Liver (tissue), 9 donors: Measurements from ENCODE around the gene PEMT. TPM values are rescaled to one million over a fixed set of nuclear protein-coding genes. Genes with fewer than 3 reads are reported as not detected.

Source experiments
- DNase-seq: peaks from one replicate; pipeline ENCODE4 v3.0.0-alpha.2; 2017; ENCODE audit warnings: low spot score
- H3K27ac ChIP-seq, 2 donors: one replicate each; pipeline ENCODE4 v1.7.0; 2013; ENCODE audit warnings: inconsistent platforms in 2 of 2, low read length in 2 of 2, control low read depth in 1 of 2, low read depth in 1 of 2, mild to moderate bottlenecking in 1 of 2
- H3K27me3 ChIP-seq, 4 donors: one replicate each; pipeline versions ENCODE4 v1.6.1 to v1.7.0; 2013; ENCODE audit warnings: low read length in 3 of 4, inconsistent platforms in 1 of 4, mild to moderate bottlenecking in 1 of 4, moderate library complexity in 1 of 4; ENCODE audit not compliant: control insufficient read depth in 4 of 4, insufficient read depth in 4 of 4
- H3K36me3 ChIP-seq, 4 donors: one replicate each; pipeline versions ENCODE4 v1.6.1 to v1.7.0; 2013; ENCODE audit warnings: low read length in 3 of 4, mild to moderate bottlenecking in 3 of 4, low read depth in 1 of 4, moderate library complexity in 1 of 4; ENCODE audit not compliant: control insufficient read depth in 4 of 4, insufficient read depth in 3 of 4
- H3K4me1 ChIP-seq, 4 donors: one replicate each; pipeline versions ENCODE4 v1.6.1 to v1.7.0; 2013; ENCODE audit warnings: low read length in 3 of 4, mild to moderate bottlenecking in 3 of 4, moderate library complexity in 1 of 4; ENCODE audit not compliant: control insufficient read depth in 4 of 4, insufficient read depth in 4 of 4
- H3K4me3 ChIP-seq, 3 donors: one replicate each; pipeline versions ENCODE4 v1.6.1 to v1.7.0; 2013; ENCODE audit warnings: low read length in 3 of 3, control low read depth in 1 of 3, low read depth in 1 of 3, mild to moderate bottlenecking in 1 of 3
- H3K9ac ChIP-seq, 2 donors: one replicate each; pipeline ENCODE4 v1.7.0; 2013; ENCODE audit warnings: low read length in 2 of 2, mild to moderate bottlenecking in 2 of 2, moderate library complexity in 2 of 2, control low read depth in 1 of 2, low read depth in 1 of 2
- H3K9me3 ChIP-seq, 4 donors: one replicate each; pipeline versions ENCODE4 v1.6.1 to v1.7.0; 2013; ENCODE audit warnings: low read length in 3 of 4; ENCODE audit not compliant: control insufficient read depth in 4 of 4
- EGR1 ChIP-seq, 2 donors: IDR thresholded peaks; 2 replicates each; pipeline ENCODE4 v1.6.1; 2016 to 2018; ENCODE audit warnings: antibody characterized with exemption in 2 of 2, low read depth in 2 of 2
- FOXA1 ChIP-seq: IDR thresholded peaks from 2 replicates; pipeline ENCODE4 v1.6.1; 2016; ENCODE audit warnings: antibody characterized with exemption
- GABPA ChIP-seq, 2 donors: IDR thresholded peaks in 1 of 2; conservative IDR thresholded peaks in 1 of 2; 2 replicates each; pipeline ENCODE4 v1.6.1; 2016; ENCODE audit warnings: antibody characterized with exemption in 2 of 2, mild to moderate bottlenecking in 1 of 2, moderate library complexity in 1 of 2
- HNF4A ChIP-seq, 2 donors: conservative IDR thresholded peaks; 2 replicates each; pipeline ENCODE4 v1.6.1; 2016; ENCODE audit warnings: antibody characterized with exemption in 2 of 2, mild to moderate bottlenecking in 2 of 2
- HNF4G ChIP-seq: IDR thresholded peaks from 2 replicates; pipeline ENCODE4 v1.6.1; 2016; ENCODE audit warnings: antibody characterized with exemption
- JUND ChIP-seq, 2 donors: IDR thresholded peaks; 2 replicates each; pipeline ENCODE4 v1.6.1; 2016; ENCODE audit warnings: antibody characterized with exemption in 2 of 2
- NR2F2 ChIP-seq: IDR thresholded peaks from 2 replicates; pipeline ENCODE4 v1.6.1; 2016; ENCODE audit warnings: antibody characterized with exemption
- SP1 ChIP-seq: IDR thresholded peaks from 2 replicates; pipeline ENCODE4 v1.6.1; 2018; ENCODE audit warnings: antibody characterized with exemption, mild to moderate bottlenecking
- TAF1 ChIP-seq: conservative IDR thresholded peaks from 2 replicates; pipeline ENCODE4 v1.6.1; 2016; ENCODE audit warnings: antibody characterized with exemption, mild to moderate bottlenecking
- YY1 ChIP-seq: IDR thresholded peaks from 2 replicates; pipeline ENCODE4 v1.6.1; 2016; ENCODE audit warnings: antibody characterized with exemption, mild to moderate bottlenecking
- WGBS: extraction: QIAGEN DNeasy Blood & Tissue Kit; methylation state at CpG from one replicate; pipeline ENCODE4 v1.1.7; 2013; 5-methylcytosine and 5-hydroxymethylcytosine counted together
- polyA plus RNA-seq, 2 donors: library from polyadenylated mRNA; stranded (reverse) in 1 of 2; unstranded in 1 of 2; fragments of 200-250 nt in 1 of 2; fragments of >200 nt in 1 of 2; fragmentation: Nextera tagmentation in 1 of 2; extraction: Ambion mirVana in 1 of 2; gene quantifications; one replicate each; pipeline versions ENCODE4 v1.2.1 to v1.2.3, GENCODE V29; 2013 to 2015
- total RNA-seq, 2 donors: library from RNA; depleted of rRNA; stranded (reverse); fragments of >200 nt; gene quantifications; one replicate each; pipeline ENCODE4 v1.2.3, GENCODE V29; 2014
- TF ChIP-seq, protein P1 (sequence below): IDR thresholded peaks from 2 replicates; pipeline ENCODE4 v1.6.1; 2016; ENCODE audit warnings: antibody characterized with exemption, mild to moderate bottlenecking
- TF ChIP-seq, protein P2 (sequence below): IDR thresholded peaks from 2 replicates; pipeline ENCODE4 v1.6.1; 2016; ENCODE audit warnings: antibody characterized with exemption
- TF ChIP-seq, protein P3 (sequence below): IDR thresholded peaks from 2 replicates; pipeline ENCODE4 v1.6.1; 2016; ENCODE audit warnings: antibody characterized with exemption
- TF ChIP-seq, protein P4 (sequence below): IDR thresholded peaks from 2 replicates; pipeline ENCODE4 v1.6.1; 2016; ENCODE audit warnings: antibody characterized with exemption
- donor health status: healthy.
- donor health status: healthy.
- donor health status: healthy.
- donor health status: healthy.
- donor health status: healthy.

The PEMT gene
- total and polyA plus RNA-seq, 4 donors: 64.6 to 211 (median 184) TPM

DNA sequence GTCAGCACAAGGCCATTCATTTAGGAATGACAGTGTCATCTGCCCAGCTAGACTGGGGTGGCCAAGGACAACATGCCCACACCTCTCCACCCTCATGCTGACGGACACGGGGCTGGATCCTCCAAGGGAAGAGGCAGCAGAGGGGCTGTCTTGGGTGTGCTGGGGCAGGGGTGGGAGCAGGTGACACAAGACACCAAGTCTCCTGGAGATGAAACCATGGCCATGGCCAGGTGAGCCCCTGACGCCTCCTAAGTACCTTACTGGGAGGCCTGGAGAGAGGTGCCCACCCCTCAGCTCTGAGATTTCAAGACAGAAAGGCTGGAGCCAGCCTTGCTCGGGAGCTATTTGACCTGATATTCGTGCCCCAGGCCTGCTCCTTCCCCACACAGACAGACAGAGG, 86.4 kb downstream of the PEMT start:
- peaks cover 3 to 20% (median 8%) of the 10 kb centered on the region in 4 donors for H3K36me3 ChIP-seq

DNA sequence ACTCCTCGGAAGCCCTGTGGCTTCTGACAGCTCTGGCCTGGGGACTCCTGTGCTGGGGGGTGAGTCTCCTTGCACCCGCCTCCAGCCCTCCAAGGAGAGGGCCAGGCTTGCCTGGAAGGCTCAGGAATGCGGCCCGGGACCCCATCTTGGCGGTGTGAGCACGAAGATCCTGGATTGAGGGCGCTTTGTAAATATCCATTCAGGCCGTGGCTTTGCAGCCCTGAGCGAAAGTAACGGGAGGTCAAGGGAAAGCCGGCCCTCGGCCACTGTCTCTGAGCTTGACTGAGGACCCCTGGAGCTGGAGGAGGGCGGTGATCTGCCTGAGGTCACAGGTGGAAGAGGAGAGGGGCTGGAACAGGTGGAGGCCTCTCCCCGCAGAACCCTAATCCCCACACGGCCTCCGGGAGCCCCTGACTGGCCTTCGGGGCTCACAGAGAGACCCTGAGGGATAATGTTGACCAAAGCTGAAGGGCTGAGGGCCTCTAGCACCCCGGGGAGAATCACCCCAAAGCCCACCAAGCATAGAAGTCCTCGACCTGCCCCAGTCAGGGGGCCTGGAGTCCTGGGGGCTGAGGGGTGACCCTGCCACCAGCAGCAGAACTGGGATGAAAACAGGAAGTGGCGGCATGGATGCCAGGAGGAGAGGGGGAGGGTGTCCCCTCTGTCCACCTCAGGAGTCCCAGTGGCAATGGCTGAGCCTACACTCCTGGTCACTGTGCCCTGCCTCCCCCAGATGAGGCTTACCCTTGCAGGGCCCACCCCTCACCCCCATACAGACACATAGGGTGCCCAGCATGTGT, 87.0 kb downstream of the PEMT start:
- no peak overlapping the region for H3K9ac ChIP-seq

More for the DNA sequence above, 86.4 kb downstream of the PEMT start:
- H3K27ac ChIP-seq: no peak overlapping the region
- no peaks in the 10 kb centered on the region for H3K27me3 ChIP-seq
- no peaks in the 10 kb centered on the region for H3K9me3 ChIP-seq
- 93% methylated on average over 5 of the region's 5 CpGs for WGBS
- no peak overlapping the region for H3K9ac ChIP-seq
- no peaks in the 10 kb centered on the region for H3K4me1 ChIP-seq
- DNase-seq: no peak
- H3K4me3 ChIP-seq: no peak overlapping the region
- no peak for TF ChIP-seq EGR1 (IDR thresholded peaks at IDR 0.05; ENCODE audit: low read depth in 2 of 2)
- no peak for TF ChIP-seq HNF4A (conservative IDR thresholded peaks at IDR 0.05)

More for the DNA sequence above, 87.0 kb downstream of the PEMT start:
- no peak overlapping the region for H3K27ac ChIP-seq
- 89% methylated on average over 20 of the region's 20 CpGs for WGBS
- DNase-seq: no peak
- no peaks in the 10 kb centered on the region for H3K9me3 ChIP-seq
- H3K36me3 ChIP-seq: peaks cover 3 to 14% (median 6%) of the 10 kb centered on the region in 4 donors
- no peaks in the 10 kb centered on the region for H3K4me1 ChIP-seq
- TF ChIP-seq, protein P1, sequence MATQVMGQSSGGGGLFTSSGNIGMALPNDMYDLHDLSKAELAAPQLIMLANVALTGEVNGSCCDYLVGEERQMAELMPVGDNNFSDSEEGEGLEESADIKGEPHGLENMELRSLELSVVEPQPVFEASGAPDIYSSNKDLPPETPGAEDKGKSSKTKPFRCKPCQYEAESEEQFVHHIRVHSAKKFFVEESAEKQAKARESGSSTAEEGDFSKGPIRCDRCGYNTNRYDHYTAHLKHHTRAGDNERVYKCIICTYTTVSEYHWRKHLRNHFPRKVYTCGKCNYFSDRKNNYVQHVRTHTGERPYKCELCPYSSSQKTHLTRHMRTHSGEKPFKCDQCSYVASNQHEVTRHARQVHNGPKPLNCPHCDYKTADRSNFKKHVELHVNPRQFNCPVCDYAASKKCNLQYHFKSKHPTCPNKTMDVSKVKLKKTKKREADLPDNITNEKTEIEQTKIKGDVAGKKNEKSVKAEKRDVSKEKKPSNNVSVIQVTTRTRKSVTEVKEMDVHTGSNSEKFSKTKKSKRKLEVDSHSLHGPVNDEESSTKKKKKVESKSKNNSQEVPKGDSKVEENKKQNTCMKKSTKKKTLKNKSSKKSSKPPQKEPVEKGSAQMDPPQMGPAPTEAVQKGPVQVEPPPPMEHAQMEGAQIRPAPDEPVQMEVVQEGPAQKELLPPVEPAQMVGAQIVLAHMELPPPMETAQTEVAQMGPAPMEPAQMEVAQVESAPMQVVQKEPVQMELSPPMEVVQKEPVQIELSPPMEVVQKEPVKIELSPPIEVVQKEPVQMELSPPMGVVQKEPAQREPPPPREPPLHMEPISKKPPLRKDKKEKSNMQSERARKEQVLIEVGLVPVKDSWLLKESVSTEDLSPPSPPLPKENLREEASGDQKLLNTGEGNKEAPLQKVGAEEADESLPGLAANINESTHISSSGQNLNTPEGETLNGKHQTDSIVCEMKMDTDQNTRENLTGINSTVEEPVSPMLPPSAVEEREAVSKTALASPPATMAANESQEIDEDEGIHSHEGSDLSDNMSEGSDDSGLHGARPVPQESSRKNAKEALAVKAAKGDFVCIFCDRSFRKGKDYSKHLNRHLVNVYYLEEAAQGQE: no peak
- TF ChIP-seq JUND (IDR thresholded peaks at IDR 0.05) (no peak), YY1 (no peak), GABPA (IDR thresholded peaks at IDR 0.05 in 1 of 2, conservative IDR thresholded peaks at IDR 0.05 in 1 of 2) (no peak), SP1 (no peak), HNF4A (conservative IDR thresholded peaks at IDR 0.05) (no peak), NR2F2 (no peak), FOXA1 (no peak), TAF1 (no peak), HNF4G (no peak)
- TF ChIP-seq, protein P2, sequence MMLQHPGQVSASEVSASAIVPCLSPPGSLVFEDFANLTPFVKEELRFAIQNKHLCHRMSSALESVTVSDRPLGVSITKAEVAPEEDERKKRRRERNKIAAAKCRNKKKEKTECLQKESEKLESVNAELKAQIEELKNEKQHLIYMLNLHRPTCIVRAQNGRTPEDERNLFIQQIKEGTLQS: no peak
- TF ChIP-seq, protein P3, sequence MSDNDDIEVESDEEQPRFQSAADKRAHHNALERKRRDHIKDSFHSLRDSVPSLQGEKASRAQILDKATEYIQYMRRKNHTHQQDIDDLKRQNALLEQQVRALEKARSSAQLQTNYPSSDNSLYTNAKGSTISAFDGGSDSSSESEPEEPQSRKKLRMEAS: no peak
- TF ChIP-seq, protein P4, sequence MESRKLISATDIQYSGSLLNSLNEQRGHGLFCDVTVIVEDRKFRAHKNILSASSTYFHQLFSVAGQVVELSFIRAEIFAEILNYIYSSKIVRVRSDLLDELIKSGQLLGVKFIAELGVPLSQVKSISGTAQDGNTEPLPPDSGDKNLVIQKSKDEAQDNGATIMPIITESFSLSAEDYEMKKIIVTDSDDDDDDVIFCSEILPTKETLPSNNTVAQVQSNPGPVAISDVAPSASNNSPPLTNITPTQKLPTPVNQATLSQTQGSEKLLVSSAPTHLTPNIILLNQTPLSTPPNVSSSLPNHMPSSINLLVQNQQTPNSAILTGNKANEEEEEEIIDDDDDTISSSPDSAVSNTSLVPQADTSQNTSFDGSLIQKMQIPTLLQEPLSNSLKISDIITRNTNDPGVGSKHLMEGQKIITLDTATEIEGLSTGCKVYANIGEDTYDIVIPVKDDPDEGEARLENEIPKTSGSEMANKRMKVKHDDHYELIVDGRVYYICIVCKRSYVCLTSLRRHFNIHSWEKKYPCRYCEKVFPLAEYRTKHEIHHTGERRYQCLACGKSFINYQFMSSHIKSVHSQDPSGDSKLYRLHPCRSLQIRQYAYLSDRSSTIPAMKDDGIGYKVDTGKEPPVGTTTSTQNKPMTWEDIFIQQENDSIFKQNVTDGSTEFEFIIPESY: no peak
- H3K27me3 ChIP-seq: no peaks in the 10 kb centered on the region
- H3K4me3 ChIP-seq: no peak overlapping the region
